Measurements from ENCODE around the gene TSHZ2.
"Not testable (repeated sequence)": the region's sequence is repeated elsewhere in the genome, so short reads cannot be mapped to it uniquely, and the experiment has no call there.

Gene TSHZ2

GRCh38 chr20:53530440-53530839 is 558.3 kb downstream of the TSHZ2 start:
- Mint-ChIP-seq H3K4me3 (no peak overlapping the region), H3K27me3 (no peaks in the 10 kb centered on the region), H3K36me3 (peaks cover 2% of the 10 kb centered on the region), H3K27ac (no peak overlapping the region), H3K9me3 (no peaks in the 10 kb centered on the region), H3K4me1 (no peaks in the 10 kb centered on the region)

- H3K4me3 Mint-ChIP-seq, H3K9me3 Mint-ChIP-seq, H3K27ac Mint-ChIP-seq, H3K4me1 Mint-ChIP-seq, H3K36me3 Mint-ChIP-seq, H3K27me3 Mint-ChIP-seq: not testable (repeated sequence)
Observed at GRCh38 chr20:53532654-53533312, 560.6 kb downstream of the TSHZ2 start.

- Mint-ChIP-seq H3K27ac (no peak overlapping the region), H3K36me3 (peaks cover 2% of the 10 kb centered on the region), H3K9me3 (no peaks in the 10 kb centered on the region), H3K4me3 (no peak overlapping the region), H3K4me1 (no peaks in the 10 kb centered on the region), H3K27me3 (no peaks in the 10 kb centered on the region)
Observed at GRCh38 chr20:53533500-53533899, 561.3 kb downstream of the TSHZ2 start.

- Mint-ChIP-seq H3K27me3 (no peaks in the 10 kb centered on the region), H3K4me3 (no peak overlapping the region), H3K27ac (no peak overlapping the region), H3K36me3 (no peaks in the 10 kb centered on the region), H3K4me1 (no peaks in the 10 kb centered on the region), H3K9me3 (no peaks in the 10 kb centered on the region)
Observed at GRCh38 chr20:53534037-53534436, 561.9 kb downstream of the TSHZ2 start.

GRCh38 chr20:53535878-53536277 is 563.7 kb downstream of the TSHZ2 start:
- H3K27me3 Mint-ChIP-seq = no peaks in the 10 kb centered on the region
- no peaks in the 10 kb centered on the region for H3K4me1 Mint-ChIP-seq
- H3K27ac Mint-ChIP-seq = no peak overlapping the region
- H3K4me3 Mint-ChIP-seq = no peak overlapping the region
- H3K36me3 Mint-ChIP-seq = no peaks in the 10 kb centered on the region
- no peaks in the 10 kb centered on the region for H3K9me3 Mint-ChIP-seq

GRCh38 chr20:53536382-53536781 is 564.2 kb downstream of the TSHZ2 start:
- H3K27ac Mint-ChIP-seq = peak overlapping the region; percentile 41
- not testable (repeated sequence) for H3K36me3 Mint-ChIP-seq, H3K4me3 Mint-ChIP-seq, H3K9me3 Mint-ChIP-seq, H3K4me1 Mint-ChIP-seq, H3K27me3 Mint-ChIP-seq

- Mint-ChIP-seq H3K36me3 (no peaks in the 10 kb centered on the region), H3K9me3 (no peaks in the 10 kb centered on the region), H3K27me3 (no peaks in the 10 kb centered on the region), H3K27ac (no peak overlapping the region), H3K4me1 (no peaks in the 10 kb centered on the region), H3K4me3 (no peak overlapping the region)
Observed at GRCh38 chr20:53539516-53539915, 567.4 kb downstream of the TSHZ2 start.

Data from activated naive CD4-positive, alpha-beta T cell treated with anti-CD3 and anti-CD28 coated beads, Interleukin-2, amount 50 U/mL, for 24 hours (primary cell).